ENCODE data around the gene ATP5F1E.

The ATP5F1E gene

DNA sequence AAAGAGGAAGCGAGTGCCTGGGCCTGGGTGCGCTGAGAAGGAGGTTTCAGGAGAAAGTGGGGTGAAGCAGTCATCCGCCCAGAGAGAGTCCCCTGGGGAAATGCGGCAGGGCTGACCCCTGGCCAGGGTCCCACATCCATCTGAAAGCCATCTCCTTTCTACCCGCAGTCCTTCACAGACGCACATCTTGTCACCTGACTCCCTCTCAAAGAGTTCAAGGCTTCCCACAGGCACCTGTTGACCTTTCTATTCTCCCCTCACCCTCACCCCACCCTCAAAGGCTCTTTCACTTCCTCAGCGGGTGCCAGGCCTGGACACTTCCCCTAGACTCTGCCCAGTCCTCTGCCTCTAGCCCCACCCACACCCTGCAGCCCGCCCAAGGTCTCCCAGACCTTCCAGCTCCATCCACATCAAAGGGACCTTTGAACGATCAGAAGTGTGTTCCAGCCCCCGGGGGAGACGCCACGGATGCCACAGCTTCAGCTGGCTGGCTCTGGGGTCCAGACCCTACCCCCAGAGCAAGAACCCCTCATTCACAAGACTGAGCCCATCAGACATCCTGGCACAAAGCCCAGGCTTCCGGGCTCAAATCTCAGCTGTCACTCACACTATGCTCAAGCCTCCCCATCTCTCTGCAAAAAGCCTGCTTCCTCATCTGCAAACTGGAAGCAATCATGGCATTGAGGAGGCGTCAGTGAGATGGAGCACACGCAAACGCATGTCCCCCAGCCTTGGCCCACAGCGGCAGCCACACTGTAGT lies 27.2 kb downstream of the ATP5F1E start:
- no peak for DNase-seq

DNA sequence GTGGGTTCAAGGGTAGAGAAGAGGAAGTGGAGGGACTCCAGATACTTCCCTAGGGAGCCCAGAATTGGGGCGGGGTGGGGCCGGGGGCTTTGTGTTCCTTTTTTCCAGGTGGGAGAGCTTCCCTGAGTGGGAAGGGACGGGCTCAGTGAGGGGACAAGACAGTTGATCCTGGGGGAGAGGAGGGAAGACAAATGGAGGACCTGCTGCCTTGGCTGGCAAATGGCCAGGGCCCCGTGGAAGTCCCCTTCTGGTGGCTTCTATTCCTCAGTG lies 27.7 kb downstream of the ATP5F1E start:
- DNase-seq, result no peak

DNA sequence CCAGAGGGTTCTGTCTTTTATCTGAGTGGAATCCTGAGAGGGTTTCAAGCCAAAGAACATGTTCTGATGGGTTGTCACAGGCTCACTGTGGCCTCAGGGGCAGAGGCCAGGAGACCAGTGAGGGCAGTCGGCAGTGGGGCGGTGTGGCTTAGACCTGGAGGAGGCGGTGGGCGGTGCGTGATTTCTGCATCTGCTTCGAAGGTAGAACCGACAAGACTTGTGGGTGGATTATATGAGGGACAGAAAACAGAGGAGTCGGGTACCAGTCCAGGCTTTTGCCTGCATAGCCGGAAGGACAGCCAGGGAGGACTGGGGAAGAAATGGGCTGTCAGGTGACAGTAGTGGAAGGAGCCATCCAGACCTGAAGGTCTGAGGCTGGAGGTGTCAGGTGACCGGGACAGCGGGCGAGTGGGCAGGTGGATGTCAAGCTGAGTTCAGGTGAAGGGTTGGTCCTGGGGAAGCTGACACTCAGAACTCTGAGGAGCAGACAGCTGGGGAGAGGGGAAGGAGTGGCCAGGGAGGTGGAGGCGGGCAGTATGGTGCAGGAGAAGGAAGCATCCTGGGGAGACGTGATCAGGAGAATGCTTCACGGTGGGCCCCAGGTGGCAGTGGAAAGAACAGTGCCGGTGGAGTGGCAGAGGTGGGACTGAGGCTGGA lies 28.2 kb downstream of the ATP5F1E start:
- no peak for DNase-seq

DNA sequence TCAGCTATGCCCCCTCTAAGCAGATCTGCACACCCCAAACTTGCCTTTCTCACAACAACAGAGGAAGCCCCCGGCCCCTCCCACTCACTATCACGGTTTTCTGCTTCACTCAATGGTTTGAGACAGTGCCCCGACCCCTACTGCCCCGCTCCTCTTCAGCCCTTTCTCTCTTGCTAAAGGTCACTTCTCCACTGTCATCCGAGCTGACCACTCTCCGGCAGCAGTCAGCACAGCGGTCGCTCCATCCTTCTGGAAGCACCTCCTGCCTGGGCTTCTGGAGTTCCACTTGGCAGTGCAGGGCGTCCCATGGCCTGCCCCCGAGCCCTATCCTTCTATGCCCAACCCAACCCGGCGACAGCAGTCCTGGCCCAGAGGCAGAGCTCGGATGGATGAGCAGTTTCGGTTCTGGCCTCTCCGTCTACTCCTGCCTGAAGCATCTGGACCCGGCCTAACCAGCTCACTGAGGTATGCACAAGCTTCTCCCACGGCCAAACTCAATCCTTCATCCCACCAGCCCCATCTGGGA lies 29.2 kb downstream of the ATP5F1E start:
- DNase-seq, result no peak

- no peak for DNase-seq
Measured at GRCh38 chr20:59002388-59002787, 29.7 kb downstream of the ATP5F1E start.

GRCh38 chr20:59001449-59002171 lies 30.5 kb downstream of the ATP5F1E start:
- DNase-seq, result no peak

DNA sequence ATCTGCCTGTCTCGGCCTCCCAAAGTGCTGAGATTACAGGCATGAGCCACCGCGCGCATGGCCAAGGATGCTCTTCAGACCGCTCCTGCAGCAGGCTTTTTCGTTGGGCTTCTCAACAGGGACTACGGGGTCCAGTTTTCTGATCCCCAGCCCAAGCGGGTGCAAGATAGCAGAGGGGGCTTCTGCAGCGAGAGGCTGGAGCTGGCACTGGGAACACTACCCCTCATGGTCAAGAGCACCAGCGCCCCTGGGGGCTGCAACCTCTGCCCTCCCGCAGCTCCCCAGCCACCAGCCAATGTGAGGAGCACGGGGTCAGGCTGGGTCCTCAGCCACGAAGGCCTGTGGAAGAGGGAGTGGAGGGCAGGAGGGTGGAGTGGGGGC lies 31.1 kb downstream of the ATP5F1E start:
- no peak for DNase-seq

GRCh38 chr20:59000326-59000725 lies 31.8 kb downstream of the ATP5F1E start:
- DNase-seq, result no peak

- DNase-seq, result no peak
Measured at GRCh38 chr20:58998656-58999055, 33.5 kb downstream of the ATP5F1E start.

GRCh38 chr20:58997141-58997770 lies 34.9 kb downstream of the ATP5F1E start:
- DNase-seq, result no peak

DNA sequence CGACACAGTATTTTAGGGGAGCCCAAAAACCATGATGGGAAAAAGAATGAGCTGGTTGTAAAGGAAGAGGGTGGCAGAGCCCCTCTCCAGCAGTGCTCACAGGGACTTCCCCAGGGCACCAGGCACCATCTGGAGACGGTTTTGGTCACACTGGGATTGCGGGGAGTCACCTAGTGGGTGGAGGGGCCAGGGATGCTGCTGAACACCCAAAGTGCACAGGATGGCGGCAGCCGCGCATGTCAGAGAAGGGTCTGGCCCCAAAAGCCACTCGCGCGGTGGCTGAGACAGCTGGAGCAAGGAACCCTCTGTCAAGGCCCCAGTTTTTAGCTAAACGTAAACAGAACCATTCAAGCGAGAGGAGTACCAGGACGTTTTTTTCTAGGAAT lies 35.9 kb downstream of the ATP5F1E start:
- DNase-seq, result no peak

DNA sequence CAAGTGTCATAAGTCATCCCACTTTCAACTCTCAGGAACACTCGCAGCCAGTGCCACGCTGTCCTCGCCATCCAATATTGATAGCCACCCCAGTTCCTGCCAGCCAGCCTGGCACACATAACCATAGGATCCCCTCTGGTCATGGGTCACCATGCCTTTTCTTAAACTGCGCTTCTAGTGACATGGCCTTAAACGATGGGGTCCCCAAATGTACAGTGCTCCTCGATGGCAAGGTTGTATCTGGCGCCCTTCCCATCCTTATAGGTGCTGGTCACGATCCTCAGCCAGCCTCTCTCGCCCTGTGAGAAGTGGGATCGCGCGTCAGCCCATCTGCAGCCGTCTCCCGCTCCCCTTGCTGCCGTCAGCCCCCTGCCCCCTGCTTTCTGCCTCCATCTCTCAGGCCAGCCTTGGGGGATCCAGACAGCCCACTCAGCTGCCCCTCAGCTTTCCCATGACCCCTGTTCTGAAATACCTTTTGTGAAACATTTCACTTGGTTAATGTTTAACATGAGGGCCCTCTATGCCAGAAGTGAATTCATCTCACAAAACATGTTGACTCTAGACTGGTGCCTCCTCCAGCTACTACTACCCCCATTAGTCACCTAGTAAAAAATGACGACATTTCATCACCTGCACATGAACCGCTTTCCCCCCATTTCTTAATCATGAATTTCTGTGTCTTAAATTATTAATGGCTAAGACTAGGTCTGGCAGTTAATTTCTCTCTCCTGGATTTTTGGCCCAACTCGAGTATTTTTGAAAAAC lies 36.5 kb downstream of the ATP5F1E start:
- no peak for DNase-seq

DNA sequence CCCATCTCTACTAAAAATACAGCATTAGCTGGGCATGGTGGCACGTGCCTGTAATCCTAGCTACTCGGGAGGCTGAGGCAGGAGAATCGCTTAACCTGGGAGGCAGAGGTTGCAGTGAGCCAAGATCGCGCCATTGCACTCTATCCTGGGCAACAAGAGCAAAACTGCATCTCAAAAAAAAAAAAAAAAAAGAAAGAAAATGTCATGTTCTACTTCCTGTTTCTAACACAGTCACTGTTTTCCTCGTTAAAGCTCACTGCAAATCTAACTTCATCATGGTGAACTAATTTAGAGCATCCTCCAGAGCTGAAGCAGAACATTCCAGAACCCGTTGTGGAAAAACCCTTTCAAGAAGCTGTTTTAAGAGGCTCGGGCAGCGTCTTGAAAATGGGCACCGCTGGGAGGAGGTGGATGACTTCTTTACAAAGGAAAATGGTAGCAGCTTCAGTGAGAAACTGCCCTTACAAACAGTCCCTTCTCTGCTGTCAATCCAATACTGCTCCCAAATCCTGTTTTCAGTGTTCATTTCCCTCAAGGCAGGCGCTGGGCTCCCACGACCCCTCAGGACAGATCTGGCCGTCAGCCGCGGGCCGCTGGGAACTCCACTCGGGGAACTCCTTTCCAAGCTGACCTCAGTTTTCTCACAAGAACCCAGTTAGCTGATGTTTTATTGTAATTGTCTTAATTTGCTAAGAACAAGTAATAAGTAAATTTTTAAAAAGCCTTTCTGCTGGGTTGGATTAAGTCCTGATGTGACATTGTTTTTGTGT lies 37.6 kb downstream of the ATP5F1E start:
- DNase-seq, result peak; percentile 29

GRCh38 chr20:58993332-58994248 lies 38.5 kb downstream of the ATP5F1E start:
- peak; percentile 50 for DNase-seq

DNA sequence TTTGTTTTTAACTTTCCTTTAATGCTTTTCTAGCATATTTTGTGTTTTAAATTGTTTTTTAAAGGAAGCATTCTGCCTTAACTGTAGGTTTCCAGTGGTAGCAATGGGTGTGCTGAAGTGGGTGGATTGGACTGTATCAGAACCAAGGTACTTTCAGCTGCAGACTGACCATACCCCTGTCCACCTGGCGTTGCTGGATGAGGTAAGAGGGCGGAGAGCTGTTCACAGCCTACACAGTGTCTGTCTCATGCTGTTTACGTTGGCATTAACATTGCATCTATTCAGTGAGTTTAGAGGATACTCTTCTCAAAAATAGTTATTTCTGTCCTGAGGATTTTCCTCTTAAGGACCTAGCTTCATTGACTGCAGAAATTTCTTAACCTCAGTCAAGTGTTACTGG lies 39.2 kb downstream of the ATP5F1E start:
- DNase-seq, result peak; percentile 25

DNA sequence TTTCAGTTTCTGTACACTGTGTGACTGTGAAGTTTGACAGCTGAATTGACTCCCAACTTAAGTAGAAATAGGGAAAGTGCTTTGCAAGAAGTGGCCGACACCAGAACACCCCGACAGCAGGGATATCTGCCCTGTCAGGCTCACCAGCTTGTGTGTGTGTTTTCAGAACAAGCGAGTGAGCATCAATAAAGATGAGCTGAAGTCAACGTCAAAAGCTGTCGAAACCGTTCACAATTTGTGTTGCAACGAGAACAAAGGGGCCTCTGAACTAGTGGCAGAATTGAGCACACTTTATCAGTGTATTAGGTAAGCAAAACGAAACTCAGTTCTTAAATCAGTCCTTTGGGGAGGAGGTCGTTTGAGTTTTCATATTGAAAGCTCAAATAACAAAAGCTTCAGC lies 40.4 kb downstream of the ATP5F1E start:
- DNase-seq, result peak; percentile 17

DNA sequence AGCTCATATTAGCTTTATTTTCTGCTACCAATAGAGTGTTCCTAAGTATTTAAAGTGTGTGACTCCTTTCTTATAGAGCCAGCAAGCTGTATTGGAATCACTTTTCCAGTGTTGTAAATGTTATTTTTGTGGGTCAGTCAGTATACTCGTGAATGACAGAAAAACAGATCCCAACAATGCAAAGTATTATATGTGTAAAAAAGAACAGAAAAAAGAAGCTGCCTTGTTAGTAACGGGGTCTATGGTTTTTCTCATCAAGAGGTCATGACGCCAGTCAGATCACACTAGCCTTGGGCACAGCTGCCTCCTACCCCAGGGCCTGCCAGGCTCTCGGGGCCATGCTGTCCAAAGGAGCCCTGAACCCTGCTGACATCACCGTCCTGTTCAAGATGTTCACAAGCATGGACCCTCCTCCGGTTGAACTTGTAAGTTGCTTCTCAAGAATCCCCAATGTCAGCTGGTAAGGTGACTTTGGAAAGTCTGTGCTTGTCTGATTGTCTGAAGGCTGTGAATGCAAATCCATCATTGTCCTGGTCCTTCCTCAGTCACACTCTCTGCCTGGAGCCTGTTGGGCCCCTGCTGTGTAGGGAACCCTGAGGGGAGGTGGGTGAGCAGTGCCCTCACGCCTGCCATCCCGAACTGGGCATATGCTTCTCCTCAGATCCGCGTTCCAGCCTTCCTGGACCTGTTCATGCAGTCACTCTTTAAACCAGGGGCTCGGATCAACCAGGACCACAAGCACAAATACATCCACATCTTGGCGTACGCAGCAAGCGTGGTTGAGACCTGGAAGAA lies 41.3 kb downstream of the ATP5F1E start:
- peak; percentile 29 for DNase-seq

DNA sequence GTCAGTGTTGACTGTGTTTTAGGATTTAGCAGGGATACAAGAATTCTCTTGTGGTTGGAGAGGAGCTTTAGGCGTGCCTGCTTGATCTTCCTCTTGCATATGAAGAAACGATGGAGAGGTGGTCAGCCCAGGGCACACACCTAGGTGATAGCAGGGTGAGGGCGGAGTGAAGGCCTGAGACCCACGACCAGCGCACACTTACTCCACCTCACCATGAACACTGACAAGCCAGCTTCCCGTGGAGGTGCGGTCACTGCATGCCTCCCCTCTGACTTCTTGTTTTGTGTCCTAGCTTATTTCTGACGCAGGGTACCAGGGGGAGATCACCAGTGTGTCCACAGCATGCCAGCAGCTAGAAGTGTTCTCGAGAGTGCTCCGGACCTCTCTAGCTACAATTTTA lies 42.9 kb downstream of the ATP5F1E start:
- peak; percentile 40 for DNase-seq

- DNase-seq, result peak; percentile 40
Measured at GRCh38 chr20:58988565-58988882, 43.6 kb downstream of the ATP5F1E start.
